Kidney capillary endothelial cell (primary cell): ENCODE measurements around the gene TTLL5.

Experiments used
- DNase-seq: peaks from one replicate; pipeline ENCODE4 v3.0.0-alpha.2; 2018; ENCODE audit warnings: low spot score

TTLL5 gene

DNA sequence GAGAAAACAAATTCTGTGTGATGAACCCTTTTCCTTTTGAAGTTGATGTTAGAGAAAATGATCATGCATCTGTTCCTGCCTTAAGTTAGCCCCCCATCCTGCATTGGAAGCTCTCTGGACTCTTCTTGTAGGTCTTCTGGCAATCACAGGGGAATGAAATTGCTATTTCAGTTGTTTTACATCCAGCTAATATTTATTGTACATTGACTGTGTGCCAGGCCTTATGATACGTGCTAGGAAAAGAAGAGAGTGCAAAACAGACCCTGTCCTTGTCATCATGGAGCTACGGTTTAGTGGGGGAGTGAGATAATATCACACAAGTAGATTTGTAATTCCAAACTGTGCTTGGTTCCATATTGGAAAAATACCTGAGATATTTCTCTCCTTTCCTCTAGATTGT lies 202.2 kb downstream of the TTLL5 start:
- no peak for DNase-seq

DNA sequence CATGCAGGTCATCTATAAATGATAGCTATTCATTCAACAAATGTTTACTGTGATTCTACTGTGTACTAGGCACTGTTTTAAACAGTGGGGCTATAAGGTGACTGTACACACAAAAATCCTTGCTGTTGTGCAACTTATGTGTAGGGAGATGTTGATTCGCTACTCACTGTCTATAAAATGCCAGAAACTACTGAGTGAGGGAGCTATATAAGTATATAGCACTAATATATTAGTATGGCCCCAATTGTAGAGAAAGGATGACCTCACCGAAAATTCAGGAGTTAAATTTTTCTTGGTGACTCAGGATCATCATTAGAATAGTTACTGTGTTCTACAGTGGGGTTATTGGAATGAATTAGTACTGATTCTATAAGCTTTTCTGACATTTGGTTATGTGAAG lies 203.3 kb downstream of the TTLL5 start:
- DNase-seq: no peak

DNA sequence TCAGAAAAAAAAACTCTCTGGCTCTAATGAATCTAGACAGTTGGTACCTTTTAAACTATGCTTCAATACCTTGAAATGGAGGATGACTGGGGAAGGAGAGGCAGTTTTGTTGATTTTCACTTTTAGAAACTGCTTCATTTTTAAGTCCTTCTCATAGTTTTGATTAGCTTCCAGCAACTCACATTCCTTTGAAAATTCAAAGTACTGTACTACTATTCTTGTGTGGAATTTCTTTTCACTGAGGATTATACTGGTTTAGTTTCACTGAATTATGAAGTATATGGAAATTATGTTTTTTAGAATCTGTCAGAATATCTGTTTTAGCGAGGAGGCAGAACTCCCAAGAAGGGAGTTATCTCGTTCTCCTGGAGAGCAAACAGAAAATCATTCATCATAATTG lies 204.5 kb downstream of the TTLL5 start:
- DNase-seq: no peak

DNA sequence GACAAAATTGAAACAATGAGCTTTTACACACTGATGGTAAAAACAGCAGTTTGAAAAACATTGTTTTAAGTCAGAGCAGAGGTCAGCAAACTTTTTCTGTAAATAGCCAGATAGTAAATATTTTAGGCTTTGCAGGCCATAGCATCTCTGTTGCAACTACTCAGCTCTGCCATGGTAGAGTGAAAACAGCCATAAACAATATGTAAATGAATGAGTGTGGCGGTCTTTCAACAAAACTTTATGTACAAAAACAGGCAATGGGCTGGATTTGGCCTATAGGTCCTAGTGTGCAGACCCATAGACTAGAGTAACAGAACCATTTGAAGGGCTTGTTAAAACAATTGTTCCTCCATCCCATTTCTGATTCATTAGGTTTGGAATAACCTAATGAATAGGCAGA lies 205.9 kb downstream of the TTLL5 start:
- DNase-seq: no peak

DNA sequence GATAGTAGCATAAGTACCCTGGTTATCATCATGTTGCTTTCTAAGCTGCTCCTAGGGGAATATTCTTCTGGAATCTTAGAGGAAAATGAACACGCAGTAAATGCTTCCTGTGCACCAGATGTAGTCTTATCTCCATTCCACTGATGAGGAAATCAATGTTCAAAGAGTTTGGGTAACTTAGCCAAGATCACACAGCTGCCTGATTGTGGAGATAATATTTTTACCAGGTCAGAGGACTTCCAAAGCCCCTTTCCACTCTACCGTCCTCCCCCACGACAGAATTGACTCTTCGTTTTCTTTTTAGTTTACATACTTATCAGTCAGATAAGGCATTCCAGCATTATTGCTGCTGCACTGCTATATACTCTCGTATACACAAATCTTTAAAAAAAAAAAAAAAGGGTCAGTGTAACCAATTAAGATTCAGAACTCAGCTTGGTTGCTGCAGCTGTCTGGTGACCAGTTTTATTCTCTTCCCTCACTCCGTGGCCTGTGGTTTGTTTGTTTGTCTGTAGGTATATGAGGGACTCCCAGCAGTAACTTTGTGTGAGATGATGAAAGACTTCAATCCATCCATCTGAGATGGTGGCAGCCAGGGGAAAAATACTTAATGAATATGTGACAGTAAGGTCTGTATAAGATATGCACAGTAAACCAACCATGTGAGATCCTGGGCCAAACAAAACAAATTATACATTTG lies 210.3 kb downstream of the TTLL5 start:
- no peak for DNase-seq

DNA sequence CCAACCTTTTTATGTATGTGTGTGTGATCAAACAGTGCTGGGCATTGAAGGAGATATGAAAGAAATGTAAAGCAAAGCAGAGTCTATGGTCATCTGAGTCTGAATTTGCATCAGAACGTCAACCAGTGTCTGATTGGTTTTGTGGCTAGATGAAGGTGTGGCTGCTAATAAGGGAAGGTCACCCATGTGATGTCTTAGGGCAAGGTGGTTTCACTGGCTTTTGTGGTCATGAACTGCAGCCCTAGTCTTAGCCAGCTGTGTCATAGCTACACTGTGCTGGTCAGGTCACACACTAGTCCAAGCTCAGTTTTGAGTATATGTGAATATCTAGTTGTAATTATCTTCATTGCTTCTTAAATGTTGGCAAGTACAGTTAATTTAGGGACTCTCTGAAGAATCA lies 214.9 kb downstream of the TTLL5 start:
- DNase-seq: no peak

DNA sequence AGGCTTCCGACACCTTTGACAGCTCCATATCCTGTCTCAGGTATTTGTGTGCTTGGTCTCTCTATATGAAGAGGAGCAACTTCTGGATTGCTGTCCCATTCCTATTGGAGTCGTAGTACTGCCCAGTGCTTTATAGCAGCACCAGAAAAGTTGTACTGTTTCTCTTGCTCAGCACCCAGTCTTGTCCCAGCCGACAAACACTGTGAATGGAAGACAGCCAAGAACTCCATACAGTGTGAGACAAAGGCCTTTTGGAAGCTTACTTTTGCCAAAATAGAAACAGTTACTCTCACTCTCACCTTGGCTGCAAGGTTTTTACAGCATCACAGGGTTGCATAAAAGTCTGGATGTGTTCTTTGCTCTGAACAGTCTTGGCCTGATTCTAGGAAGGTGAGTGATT lies 215.5 kb downstream of the TTLL5 start:
- DNase-seq: no peak

DNA sequence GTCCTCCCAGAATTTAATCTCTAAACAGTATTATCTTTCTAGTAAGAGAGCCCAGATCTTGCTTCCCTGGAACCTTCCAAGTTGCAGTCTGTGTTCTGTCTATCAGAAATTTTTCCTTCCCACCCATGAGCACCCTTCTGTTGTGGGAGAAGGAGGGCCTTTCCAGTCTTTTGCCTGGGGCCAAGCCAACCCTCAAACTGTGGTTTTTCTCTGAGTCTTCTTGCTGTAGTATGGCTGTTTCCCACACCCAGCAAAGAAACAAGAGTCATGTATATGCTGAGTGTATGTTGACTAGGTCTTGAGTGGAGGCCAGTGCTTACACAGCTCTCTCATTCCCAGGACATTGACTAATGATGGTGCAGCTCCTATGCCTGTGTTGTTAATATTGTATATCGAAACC lies 216.2 kb downstream of the TTLL5 start:
- no peak for DNase-seq

DNA sequence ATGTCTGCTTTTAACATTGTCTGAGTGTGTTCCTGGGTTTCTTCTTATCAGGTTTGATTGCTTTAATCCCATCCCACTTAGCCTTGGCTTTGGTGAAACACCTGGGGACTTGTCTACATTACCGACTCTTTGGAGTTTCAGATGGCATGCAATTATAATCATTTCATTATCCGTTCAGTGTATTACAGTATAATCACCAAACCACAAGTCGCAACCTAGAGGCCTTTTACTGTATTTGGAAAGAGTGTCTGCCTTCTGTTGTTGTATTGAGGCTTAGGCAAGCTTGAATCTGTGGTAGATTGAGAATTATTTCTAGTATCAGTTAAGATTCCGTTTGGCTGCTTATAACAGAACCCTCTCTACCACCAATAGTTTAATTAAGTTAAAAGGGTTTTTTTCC lies 216.8 kb downstream of the TTLL5 start:
- no peak for DNase-seq

DNA sequence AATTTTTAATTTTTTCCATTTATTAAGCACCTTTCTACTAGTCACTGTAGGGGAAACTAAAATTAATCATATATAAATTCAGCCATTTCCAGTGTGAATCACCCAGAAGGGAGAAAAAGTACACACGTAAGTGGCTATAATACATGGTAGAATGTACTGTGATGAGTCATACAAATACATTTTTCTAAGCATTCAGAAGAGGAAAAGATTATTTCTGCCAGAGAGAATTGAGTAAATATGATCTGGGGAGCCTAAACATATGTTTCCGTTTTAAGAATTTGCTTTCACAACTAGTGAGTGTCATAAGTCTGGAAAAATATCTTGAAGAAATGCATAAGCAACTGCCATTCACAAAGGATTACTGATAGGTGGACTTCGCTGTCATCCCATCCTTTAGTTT lies 218.0 kb downstream of the TTLL5 start:
- peak; percentile 91 for DNase-seq

DNA sequence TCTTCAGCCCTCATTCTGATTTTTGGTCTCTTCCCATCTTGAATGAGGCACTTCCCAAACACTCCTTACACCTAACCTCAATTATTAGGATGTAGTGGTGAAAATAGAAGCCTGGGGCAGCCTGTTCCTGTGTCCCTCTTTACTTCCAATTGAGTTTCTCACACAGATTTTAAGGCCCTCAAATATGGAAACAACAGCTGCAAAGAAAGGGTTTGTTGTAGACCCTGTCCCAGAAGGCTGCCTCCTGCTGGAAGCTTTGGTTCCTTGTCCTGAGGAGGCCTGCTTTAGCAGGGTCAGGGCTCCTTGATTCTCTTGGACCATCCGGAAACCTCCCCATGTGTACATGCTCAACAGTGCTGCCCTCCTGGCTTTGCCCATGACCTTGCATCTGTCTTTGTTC lies 219.5 kb downstream of the TTLL5 start:
- no peak for DNase-seq

DNA sequence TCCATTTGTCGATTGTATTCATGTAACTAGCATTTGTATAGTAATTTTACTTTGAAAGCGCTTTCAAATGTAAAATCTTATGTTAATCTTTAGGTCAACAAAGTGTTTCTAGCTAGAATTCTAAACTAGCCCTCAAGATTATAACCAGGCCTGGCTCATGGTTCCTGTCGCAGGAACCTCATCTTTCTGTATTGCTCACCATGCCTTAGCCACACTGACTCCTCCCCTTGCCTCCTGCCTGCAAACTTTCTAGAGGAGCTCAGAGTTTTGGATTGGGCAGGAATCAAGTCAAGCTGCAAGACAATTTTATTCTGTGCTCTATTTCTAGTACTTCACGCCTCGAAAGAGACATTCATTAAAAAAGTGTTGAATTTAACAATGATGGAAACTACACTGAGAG lies 220.9 kb downstream of the TTLL5 start:
- no peak for DNase-seq

DNA sequence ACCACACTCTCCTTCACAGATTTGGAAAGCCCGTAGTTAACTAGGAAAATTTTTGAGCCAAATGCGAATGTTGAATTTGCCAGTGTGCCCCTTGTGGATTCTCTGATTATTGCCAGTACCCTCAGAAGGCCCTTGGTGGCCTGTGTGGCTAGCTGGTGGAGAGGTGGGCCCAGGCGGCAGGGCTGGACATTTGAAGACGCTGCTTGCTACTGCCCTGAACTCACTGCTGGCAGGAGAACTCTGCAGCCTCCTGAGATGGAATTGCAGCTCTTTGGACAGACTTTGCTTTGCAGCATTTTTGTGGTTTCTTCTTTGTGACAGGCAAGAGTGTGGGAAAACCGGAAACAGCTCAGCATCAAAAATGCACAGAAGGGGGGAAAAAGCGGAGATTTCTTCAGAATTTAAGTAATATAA lies 223.2 kb downstream of the TTLL5 start:
- no peak for DNase-seq

DNA sequence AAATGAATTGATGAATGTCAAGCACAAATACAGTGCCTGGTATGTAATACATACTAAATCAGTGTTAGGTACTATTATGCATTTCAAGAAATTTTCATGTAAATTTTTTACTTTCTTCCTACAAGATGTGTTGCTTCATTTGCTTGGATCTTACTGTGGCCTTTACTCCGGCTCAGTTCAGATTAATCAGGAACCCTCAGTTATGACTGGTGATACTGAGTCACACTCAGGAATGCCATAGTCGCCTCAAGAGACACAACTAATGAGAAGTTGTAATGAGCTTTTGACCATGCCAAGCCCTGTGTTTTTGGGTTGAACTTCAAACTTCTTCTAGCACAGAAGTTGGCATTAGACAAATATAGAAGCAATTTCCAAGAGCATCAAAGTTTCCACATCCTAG lies 224.8 kb downstream of the TTLL5 start:
- no peak for DNase-seq

DNA sequence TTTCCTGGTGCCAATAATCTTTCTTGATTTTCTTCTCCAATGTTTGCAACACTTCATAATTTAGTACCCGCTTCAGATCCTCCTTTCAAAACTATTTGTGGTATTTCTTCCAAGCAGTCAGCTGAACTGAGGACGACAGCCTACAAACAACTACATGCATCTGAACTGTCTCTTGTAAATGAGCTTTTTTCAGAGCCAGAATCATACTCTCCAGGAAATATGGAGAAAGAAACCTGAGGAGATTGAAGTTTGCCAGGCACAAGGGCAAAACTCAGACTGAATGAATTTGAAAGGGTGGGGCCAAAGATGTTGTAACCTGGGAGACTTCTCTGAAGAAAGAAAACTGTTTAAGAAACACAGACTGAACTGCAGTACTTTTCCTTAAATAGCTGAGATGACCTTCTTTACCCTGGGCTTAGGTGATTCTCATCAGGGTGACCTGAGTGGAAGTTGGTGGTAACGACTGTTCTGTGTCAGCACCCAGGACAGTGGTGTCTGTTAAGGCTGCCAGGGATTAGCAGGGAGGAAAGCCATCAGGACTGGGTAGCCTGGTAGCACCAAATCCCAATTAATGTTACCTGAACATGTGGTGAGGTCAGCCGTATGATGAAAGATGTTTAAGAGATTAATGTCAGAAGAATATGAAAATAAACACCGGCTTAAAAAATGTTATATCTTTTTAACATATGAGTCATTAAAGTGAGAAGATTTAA lies 225.7 kb downstream of the TTLL5 start:
- no peak for DNase-seq

DNA sequence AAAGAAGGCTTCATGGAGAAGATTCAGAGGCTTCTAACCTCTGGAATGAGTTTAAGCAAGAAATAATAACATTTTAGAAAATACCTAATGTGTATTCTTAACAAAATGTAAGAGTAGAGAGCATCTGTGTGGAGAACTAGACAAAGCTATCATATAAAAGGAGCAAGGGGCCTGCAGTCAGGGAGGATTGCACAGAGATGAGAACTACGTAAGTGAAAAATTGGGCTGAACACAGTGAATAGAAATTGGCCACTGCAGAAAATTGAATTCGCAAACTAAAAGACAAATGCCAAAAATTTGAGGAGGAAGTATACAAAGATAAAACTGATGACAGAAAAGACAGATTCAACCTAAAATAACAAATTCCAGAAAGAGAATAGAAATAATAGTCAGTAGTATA lies 227.9 kb downstream of the TTLL5 start:
- DNase-seq: no peak

DNA sequence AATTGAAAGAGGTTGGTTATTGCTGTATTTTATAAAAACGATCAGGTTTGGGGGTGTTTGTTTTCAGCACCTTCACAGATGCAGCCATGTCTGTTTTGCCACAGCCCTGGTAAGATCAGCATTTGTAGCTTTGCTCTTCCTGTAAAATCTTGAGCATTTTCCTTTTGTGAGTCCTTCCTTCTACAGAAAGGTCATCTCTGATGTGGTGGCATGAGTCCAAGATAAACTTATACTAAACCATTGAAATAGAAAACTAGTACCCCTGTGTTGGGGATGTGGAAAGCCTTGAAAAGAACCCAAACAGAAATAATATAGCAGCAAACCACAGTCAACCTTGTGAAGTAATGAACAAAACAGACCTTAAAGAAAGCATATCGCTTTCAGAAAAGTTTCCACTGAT lies 235.3 kb downstream of the TTLL5 start:
- no peak for DNase-seq

DNA sequence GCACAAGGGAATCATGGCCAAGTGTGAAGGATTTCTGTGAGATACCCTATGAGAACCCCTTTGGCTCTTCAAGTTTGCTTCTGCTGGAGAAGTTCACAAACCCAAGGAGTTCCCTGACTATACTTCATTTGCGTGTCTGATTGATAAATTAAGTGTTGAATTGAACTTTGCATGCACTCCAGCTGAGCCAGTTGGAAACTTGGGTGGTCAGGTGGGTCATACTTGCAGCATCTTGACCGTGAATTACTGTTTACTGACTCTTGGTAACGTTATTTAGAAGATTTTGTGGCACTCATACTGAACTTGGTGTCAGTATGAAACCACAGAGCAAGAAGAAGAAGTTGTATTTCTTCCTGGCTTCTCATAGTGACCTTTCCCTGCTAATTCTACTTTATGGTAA lies 243.3 kb downstream of the TTLL5 start:
- no peak for DNase-seq

DNA sequence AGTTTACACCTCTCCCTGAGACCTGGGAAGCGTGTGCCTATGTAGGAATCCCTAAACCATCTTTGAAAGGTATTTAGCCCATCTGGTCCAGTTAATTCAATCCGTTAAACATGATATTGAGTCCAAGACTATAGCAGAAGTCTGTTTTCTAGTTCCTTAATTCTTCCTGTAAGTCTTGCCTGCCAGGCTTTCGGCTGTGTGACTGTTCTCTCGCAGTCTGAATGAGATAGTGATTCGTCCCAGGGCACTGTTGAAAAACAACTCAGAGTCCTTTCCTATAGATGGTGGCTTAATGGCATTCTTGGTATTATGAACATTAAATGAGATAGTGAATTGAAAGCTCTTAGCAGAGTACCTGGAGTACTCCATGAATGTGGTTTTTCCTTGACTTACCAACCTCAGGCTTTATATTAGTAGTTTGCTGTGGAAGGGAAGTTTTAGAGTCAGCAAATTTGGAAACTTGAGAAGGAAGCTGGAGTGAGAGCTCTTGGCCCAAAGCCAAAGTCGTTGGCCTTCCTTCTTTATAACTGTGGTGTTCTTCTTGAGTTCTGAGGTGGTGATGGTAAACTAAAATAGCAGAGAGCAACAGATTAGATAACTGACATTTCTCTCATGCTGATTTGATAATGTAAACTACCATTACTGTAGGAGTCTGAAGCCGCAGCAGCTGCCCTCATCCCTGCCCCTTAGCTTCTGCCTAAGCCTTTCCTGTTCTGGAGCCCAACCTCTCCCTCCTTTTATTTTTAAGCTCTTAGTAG lies 244.3 kb downstream of the TTLL5 start:
- no peak for DNase-seq

DNA sequence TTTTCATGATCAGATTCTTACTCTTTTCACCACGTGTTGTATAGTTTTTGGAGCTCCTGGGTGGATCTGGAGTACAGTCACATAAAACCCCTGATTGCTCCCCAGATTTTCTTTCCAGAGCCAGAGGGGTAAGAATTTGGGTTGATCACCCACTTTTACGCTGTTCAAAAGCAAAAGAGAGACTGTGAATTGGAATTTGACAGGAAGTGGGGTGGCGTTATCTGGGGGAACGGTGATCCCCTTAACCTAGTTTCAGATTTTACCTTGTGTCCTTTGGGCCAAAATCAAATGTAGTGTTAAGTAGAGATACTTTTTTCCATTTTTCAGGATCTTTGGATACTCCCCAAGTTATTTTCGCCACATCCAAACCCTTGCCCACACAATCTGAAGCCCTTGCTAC lies 245.2 kb downstream of the TTLL5 start:
- no peak for DNase-seq

DNA sequence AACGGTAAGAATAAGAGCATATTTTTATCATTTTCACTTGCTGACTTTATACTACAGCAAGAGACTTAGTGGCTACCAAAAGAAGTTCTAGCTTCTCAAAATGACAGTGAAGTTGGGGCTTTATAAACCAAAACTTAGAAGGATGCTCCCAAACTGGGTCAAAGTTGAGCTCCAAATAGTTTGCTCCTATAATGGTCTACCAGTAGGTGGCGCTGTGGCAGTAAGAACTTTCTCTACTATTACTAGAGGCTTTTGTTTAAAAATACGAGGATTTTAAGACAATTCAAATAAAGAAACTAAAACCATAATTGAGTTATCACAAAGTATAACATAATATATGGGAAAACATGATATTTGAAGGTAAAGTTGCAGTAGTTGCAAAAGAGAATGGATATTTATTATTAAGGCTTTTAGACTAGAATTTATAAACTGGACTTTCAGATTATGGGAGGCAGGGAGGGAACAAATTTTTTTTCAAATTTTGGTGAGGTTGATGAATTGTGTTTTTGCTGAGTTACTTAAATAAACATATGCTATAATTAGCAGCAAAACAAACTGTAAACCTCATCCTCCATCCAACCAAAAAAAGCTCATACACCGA lies 245.7 kb downstream of the TTLL5 start:
- DNase-seq: peak; percentile 75

DNA sequence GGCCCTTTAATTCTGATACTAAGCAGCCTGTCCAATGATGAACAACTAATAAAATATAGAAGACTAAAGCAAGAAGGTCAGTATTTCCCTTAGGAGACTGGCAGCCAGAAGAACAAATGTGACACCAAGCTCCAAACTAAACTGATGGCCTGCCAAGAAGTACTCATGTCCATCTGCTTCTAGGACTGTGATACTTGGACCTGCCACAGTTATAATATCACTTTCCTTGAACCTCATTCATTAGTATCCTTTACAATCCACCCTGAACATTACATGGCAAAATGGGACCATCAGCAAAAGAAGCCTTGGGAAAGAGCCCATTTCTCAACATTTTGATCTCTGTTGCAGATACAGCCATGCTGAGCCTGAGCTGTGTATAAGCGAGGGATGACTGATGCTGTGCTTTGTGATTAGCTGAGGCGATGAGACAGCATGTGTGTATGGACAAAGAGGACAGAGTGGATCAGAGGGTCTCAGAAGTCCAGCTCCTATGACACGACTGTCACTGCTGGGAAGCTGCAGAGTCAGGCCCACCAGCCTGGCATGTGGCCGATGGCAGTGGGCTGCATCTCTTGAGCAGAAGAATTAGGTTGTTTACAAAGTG lies 246.8 kb downstream of the TTLL5 start:
- no peak for DNase-seq

DNA sequence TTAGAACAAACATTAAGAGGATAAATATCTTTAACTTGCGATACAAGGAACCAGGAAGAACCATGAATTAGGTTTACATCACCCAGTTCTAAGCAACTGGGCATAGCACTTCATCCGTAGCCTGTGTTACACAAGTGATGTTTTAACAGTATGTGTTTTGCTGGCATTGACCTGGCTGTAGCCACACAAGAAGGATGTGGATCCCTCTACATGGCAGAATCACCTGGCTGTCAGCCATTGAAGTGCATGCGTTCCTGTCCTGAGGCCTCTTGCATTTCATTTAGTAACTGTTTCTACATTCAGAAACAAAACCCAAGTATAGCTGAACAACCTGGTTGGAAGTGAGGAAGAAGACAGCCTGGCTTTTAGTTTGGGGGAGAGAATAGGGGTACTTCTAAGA lies 248.6 kb downstream of the TTLL5 start:
- DNase-seq: no peak
